Measurements from ENCODE around the gene MAPK8IP1.

MAPK8IP1 gene

GRCh38 chr11:45880772-45881570, 4.5 kb upstream of the MAPK8IP1 start:
- in situ Hi-C loops (cut with MboI; ENCODE audit: low sequenced_read_pairs, unreplicated experiment) = no loop called here
- DNase-seq (ENCODE audit: low spot score) = no peak

GRCh38 chr11:45881708-45882368, 3.6 kb upstream of the MAPK8IP1 start:
- no peak for TF ChIP-seq CTCF (IDR thresholded peaks at IDR 0.05; ENCODE audit: borderline replicate concordance, control extremely low read depth, extremely low read depth, insufficient read depth, missing control alignments)
- in situ Hi-C loops (cut with MboI; ENCODE audit: low sequenced_read_pairs, unreplicated experiment) = no loop called here

More at GRCh38 chr11:45880772-45881570, 4.5 kb upstream of the MAPK8IP1 start:
- TF ChIP-seq CTCF (IDR thresholded peaks at IDR 0.05; ENCODE audit: borderline replicate concordance, control extremely low read depth, extremely low read depth, insufficient read depth, missing control alignments) = no peak

GRCh38 chr11:45884596-45885185, 760 bp upstream of the MAPK8IP1 start:
- in situ Hi-C loops (cut with MboI; ENCODE audit: low sequenced_read_pairs, unreplicated experiment) = no loop called here
- TF ChIP-seq CTCF (IDR thresholded peaks at IDR 0.05; ENCODE audit: borderline replicate concordance, control extremely low read depth, extremely low read depth, insufficient read depth, missing control alignments) = no peak

More at GRCh38 chr11:45881708-45882368, 3.6 kb upstream of the MAPK8IP1 start:
- no peak for DNase-seq (ENCODE audit: low spot score)

GRCh38 chr11:45885921-45886721, 670 bp downstream of the MAPK8IP1 start:
- in situ Hi-C loops (cut with MboI; ENCODE audit: low sequenced_read_pairs, unreplicated experiment) = no loop called here
- DNase-seq (ENCODE audit: low spot score) = no peak
- TF ChIP-seq CTCF (IDR thresholded peaks at IDR 0.05; ENCODE audit: borderline replicate concordance, control extremely low read depth, extremely low read depth, insufficient read depth, missing control alignments) = no peak

More at GRCh38 chr11:45884596-45885185, 760 bp upstream of the MAPK8IP1 start:
- DNase-seq (ENCODE audit: low spot score) = no peak

GRCh38 chr11:45886816-45887520, 1.5 kb downstream of the MAPK8IP1 start:
- no peak for TF ChIP-seq CTCF (IDR thresholded peaks at IDR 0.05; ENCODE audit: borderline replicate concordance, control extremely low read depth, extremely low read depth, insufficient read depth, missing control alignments)
- no peak for DNase-seq (ENCODE audit: low spot score)
- in situ Hi-C loops (cut with MboI; ENCODE audit: low sequenced_read_pairs, unreplicated experiment) = no loop called here

Data from GM13976 (cell line).